Stimulated activated CD4-positive, alpha-beta T cell treated with anti-CD3 and anti-CD28 coated beads, Interleukin-4, amount 100 ng/mL, for 24 hours (primary cell): ENCODE data around the gene PDF.
A peak's percentile ranks its signal among the peaks of the same experiment; 100 is the strongest.
"Not testable (repeated sequence)": the region's sequence is repeated elsewhere in the genome, so short reads cannot be mapped to it uniquely, and the experiment has no call there.

ENCODE experiments used
- DNase-seq: peaks from one replicate; pipeline ENCODE4 v3.0.0-alpha.2; 2020

The PDF gene

DNA sequence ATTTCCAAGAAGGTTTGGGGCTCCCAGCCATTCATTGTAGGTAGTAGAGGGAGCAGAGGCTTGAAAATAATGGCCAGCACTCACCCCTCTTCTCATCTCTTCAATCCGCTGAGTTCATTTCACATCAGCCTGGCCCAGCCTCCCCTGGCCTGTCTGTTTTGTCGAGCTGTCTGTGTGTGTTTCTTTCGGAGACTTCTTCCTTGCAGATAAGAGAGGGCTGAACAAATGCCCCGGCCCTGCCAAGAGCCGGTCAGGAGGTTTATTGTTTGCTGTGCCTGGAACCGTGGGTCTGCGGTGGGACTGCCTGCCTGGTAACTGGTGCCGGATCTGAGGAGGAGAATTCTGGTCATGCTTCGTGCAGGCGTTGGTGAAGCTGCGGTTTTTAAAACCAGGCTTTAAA is 15.9 kb downstream of the PDF start:
- no peak for DNase-seq

DNA sequence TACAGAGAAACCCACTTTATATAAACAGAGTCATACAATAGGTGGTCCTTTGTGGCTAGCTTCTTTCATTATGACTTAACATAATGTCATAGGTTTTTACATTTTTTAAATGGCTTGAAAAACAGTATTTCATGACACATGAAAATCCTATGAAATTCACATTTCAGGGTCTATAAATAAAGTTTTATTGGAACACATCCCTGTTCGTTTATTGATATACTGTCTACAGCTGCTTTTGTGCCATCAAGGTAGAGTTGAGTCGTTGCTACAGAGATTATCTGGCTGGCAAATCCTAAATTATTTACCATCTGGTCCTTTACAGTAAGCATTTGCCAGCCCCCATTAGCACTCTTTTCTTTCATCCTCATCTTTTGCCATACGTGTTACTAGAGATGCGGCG is 16.9 kb downstream of the PDF start:
- DNase-seq = no peak

GRCh38 chr16:69311533-69312387 is 18.6 kb downstream of the PDF start:
- DNase-seq = peak; percentile 29

GRCh38 chr16:69310653-69311532 is 19.5 kb downstream of the PDF start, which contains the start of gene VPS4A:
TSS of gene VPS4A (plus strand) at chr16:69311350. CDS start at chr16:69311512, 162 bp downstream.
- DNase-seq = peak; percentile 97

GRCh38 chr16:69309316-69309715 is 21.1 kb downstream of the PDF start:
- no peak for DNase-seq

DNA sequence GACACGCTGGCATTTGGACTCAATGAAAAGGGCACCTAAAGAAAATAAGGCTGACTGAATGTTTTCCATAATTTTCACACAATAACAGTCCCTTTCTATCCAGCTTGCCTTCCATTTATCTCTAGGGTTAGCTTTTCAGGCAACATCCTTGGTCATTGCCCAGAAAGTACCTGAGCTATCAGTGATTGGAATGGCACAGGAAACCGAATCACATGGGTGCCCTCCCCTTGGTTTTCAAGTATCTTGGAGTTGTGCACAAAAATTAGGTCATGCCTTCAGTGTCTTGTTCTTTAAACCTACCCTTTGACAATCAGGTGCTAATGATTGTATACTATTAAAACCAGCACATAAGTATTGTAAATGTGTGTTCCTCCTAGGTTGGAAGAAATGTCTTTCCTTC is 22.5 kb downstream of the PDF start:
- no peak for DNase-seq

DNA sequence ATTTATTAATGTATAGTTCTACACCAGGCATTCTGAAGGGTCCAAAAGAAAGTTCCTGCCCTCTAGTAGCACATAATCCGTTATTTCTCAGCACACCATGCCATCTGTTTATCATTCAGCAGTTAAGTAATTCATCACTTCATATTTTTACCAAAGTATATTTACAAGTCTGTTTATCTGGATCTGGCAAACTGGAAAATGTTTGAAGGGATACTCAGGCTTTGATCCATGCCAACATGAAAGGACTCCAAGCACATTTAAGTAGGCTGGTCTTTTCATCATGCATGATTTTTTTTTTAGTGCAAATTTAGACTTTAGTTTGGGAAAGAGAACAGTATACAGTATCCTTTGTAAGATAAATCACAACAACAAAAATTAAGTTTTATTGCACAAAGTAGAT is 23.3 kb downstream of the PDF start:
- no peak for DNase-seq

DNA sequence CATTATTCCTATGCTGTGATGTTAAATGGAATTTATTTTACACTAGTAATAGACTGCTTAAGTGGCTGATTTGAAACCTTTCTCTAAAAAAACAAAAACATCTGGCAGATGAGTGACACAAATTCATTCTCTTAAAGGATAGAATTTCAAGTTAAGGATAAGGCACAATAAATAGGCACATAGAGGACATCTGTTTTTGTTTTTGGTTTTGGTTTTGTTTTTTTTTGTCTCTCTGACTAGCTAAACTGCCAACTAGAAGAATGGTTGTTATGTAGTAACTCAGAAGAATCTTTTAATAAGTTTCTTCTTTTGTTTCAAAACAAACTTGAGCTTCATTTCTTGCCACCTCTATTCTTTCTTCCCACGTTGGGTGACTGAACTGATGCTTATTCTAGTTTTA is 24.4 kb downstream of the PDF start:
- DNase-seq = no peak

GRCh38 chr16:69302301-69302700 is 28.1 kb downstream of the PDF start:
- no peak for DNase-seq

DNA sequence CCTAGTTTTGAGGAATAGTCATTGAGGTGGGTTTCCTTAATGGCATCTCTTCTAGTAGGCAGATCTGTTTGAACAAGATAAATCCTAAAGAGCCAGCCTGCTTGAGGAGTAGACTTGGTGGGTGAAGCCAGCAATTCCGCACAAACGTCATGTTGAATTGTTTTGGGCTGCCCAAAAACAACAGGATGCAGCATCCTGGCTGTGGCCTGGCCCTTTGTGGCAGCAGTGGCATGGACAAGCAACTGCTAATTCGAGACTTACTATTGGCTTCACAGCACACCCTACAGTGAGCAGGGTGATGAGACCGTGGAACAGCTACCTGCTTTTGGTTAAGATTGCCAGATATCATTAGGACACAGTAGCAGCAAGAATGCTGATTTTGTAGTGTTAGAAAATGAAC is 28.5 kb downstream of the PDF start:
- DNase-seq = no peak

DNA sequence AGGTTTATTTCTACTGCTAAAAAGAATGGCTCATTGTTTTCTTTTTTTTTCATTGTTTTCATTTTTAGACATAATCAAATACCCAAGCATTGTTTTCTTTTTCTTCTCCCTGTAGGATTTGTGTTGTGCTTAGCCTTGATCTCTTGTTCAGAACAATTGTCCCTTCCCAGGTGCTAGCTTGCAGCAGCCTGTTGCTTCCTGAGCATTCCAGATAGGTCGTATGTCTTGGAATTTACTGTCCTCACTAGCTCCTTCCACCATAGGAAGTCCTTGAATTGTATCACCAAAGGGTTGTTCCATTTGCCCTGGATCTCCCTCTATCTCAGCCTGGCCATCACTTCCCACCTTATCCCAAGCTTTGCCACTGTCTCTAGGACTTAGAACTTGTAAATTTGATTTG is 29.2 kb downstream of the PDF start:
- no peak for DNase-seq

GRCh38 chr16:69298261-69298660 is 32.1 kb downstream of the PDF start:
- DNase-seq = no peak

DNA sequence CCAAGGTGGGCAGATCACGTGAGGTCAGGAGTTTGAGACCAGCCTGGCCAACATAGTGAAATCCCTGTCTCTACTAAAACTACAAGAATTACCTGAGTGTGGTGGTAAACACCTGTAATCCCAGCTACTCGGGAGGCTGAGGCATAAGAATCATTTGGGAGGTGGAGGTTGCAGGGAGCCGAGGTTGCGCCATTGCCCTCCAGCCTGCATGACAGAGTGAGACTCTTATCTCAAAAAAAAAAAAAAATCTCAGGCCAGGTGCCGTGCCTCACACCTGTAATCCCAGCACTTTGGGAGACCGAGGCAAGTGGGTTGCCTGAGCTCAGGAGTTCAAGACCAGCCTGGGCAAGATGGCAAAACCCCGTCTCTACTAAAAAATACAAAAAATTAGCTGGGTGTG is 33.6 kb downstream of the PDF start:
- not testable (repeated sequence) for DNase-seq

- no peak for DNase-seq
These were observed 36.3 kb downstream of the PDF start for GRCh38 chr16:69294051-69294450.

DNA sequence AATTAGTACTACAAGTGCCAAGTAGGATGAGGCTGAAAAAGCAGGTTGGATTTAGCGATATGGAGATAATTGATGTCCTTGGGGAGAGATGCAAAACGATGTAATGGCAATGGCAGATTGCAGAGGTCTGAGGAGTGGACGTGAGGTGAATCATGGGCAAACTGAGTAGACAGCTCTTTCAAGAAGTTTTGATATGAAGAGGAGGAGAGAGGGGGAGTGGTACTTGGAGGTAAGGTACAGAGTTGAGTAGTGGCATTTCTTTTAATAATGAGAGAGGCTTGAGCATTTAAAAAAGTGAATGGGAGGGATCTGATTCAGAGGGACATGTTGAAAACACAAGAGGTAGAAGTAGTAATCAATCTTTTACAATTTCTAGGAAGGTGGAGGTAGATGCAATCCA is 37.0 kb downstream of the PDF start:
- no peak for DNase-seq

DNA sequence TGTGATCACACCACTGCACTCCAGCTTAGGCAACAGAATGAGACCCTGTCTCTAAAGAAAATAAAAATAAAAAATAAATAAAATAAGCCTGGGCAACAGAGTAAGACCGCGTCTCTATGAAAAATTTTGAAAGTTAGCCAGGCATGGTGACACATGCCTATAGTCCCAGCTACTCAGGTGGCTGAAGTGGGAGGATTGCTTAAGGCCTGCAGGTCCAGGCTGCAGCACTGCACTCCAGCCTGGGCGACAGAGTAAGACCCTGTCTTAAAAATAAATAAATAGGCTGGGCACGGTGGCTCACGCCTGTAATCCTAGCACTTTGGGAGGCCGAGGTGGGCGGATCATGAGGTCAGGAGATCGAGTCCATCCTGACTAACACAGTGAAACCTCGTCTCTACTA is 38.7 kb downstream of the PDF start:
- not testable (repeated sequence) for DNase-seq

DNA sequence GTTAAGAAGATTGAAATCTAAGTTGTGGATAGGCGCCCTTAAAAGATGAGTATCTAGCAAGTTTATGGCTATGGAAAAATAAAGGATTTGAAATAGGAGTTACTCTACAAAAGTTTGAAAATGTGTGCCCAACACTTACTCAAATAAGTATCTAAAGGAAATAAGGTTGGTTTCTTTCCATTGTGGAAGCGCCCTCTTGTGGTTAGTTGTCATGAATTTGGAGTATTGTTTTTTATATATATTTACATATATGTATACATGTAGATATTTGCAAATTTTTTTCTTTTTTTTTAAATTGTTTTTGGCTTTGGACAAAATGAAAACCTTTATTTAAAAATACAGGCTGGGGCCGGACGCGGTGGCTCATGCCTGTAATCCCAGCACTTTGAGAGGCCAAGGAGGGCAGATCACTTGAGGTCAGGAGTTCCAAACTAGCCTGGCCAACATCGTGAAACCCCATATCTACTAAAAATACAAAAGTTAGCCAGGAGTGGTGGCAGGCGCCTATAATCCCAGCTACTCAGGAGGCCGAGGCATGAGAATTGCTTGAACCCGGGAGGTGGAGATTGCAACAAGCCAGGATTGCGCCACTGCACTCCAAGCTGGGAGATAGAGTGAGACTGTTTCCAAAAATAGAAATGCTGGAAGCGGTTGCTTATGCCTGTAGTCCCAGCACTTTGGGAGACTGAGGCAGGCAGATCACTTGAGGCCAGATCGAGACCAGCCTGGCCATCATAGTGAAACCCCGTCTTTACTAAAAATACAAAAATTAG is 43.3 kb downstream of the PDF start:
- peak; percentile 61 for DNase-seq

DNA sequence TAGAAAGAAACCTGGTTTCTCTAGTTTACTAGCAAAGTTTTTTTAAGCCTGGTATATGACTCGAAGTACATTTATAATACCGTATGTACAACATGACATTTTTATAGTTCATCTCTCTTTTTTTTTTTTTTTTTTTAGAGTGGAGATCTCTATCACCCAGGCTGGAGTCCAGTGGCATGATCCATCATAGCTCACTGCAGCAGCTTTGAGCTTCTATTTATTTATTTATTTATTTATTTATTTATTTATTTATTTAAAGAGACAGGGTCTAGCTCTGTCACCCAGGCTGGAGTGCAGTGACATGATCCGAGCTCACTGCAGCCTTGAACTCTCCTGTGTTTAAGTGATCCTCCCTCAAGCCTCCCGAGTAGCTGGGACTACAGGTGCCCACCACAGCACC is 45.1 kb downstream of the PDF start:
- DNase-seq = no peak

GRCh38 chr16:69283851-69284250 is 46.5 kb downstream of the PDF start:
- DNase-seq = no peak

DNA sequence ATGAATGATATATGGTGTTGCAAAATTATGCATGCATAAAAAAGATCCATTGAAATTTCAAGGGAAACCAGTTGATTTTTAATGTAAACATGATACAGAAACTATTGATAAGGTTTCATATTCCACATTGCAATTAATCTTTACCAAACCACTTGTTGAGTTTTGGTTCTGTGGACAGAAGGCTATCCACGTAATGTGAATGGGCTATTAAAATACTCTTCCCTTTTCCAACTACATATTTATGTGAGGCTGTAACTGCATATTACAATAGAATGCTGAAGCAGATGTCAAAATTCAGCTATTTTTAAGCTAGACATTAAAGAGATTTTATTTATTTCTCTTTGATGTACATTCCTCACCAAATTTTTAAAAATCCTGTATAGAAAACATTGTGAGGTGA is 53.0 kb downstream of the PDF start:
- no peak for DNase-seq
